ENCODE measurements around the gene DECR2. TPM values are rescaled to one million over a fixed set of nuclear protein-coding genes. Genes with fewer than 3 reads are reported as not detected.
A peak's percentile ranks its signal among the peaks of the same experiment; 100 is the strongest.

DECR2 gene
- total and polyA plus RNA-seq, 2 of the 4 experiments (the other 2 are of a cell fraction), result 3.9 to 26.7 TPM

DNA sequence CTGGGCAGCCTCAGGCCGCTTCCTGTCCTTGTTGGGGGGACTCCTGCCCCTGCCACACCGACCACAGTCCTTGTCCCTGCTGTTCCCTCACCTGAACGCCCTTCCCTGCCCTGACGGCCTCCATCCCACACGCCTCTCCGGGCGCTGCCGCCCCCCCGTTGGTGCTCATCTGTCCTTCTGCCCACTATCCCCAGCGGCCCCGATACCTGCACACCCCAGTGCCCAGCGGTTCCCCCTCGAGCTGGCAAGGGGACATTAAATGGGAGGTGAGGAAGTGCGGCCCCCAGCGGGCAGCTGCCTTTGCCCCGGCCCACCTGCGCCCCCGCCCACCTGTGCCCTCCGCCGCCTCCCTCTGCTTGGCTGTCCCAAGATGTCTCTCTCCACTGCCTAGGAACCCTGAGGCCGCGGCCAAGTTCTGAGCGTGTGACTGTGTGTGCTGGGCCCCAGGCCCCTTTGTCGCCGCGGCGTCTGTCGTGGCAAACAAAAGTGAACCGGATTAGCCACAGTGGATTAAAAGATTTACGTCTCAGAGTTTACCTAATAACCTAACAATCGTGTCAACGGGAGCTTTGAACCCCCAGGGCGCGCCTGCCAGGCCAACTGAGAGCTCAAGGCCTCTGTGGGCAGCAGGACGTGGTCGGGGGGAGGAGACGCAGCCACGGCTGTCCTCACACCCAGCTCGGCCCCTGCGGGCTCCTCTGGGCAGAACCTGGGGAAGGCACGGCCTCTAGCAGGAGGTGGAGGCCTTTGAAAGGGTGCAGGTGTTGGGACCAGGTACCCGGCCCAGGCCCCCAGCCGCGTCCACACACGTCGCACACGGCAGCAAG, 41.6 kb upstream of the DECR2 start:
- no peak overlapping the region for H3K4ac ChIP-seq (ENCODE audit: low read depth, low read length)
- no peak overlapping the region for H2BK120ac ChIP-seq (ENCODE audit: low read depth, low read length)
- H3K23ac ChIP-seq (ENCODE audit: low read depth, low read length), result no peak overlapping the region
- no peak overlapping the region for H3K56ac ChIP-seq (ENCODE audit: extremely low read depth, insufficient read depth, low read length)
- ATAC-seq (ENCODE audit: low read depth) (no peak), DNase-seq (no peak)
- H4K20me1 ChIP-seq (ENCODE audit: insufficient read depth, low read length), result no peaks in the 10 kb centered on the region
- in situ Hi-C loops (cut with MboI; ENCODE audit: low sequenced_read_pairs), result no loop called here
- TF ChIP-seq POLR2A (IDR thresholded peaks at IDR 0.05; ENCODE audit: low read depth, low read length) (no peak), MXI1 (IDR thresholded peaks at IDR 0.05; ENCODE audit: borderline replicate concordance, low read depth, low read length) (no peak), RCOR1 (IDR thresholded peaks at IDR 0.05; ENCODE audit: insufficient replicate concordance, low read length) (no peak), NFE2L2 (IDR thresholded peaks at IDR 0.05; ENCODE audit: low read depth, low read length) (no peak), ELK1 (IDR thresholded peaks at IDR 0.05; ENCODE audit: borderline replicate concordance, low read depth, low read length) (no peak)
- WGBS, 2 experiments (ENCODE audit: extremely low coverage in 2 of 2, insufficient read length in 1 of 2), result 90% methylated on average over 22 of the region's 47 CpGs; no CpG with 5 or more reads in 1 of the 2 experiments
- H3K9me3 ChIP-seq (ENCODE audit: control insufficient read depth, insufficient read depth, low read length), result no peaks in the 10 kb centered on the region
- ChIA-PET POLR2A (ENCODE audit: unreplicated experiment) (no interaction called here), CTCF (no interaction called here)
- no peak overlapping the region for H3K9ac ChIP-seq (ENCODE audit: low read depth, low read length)
- no peaks in the 10 kb centered on the region for H3K27me3 ChIP-seq (ENCODE audit: control insufficient read depth, insufficient read depth, low read length)
- dilution Hi-C loops (cut with HindIII; ENCODE audit: low sequenced_read_pairs, unreplicated experiment), result no loop called here
- H3K4me2 ChIP-seq (ENCODE audit: low read depth, low read length), result no peak overlapping the region
- no peaks in the 10 kb centered on the region for H3K9me1 ChIP-seq (ENCODE audit: insufficient read depth, low read length)
- H3K36me3 ChIP-seq (ENCODE audit: control insufficient read depth, insufficient read depth, low read length), result no peaks in the 10 kb centered on the region
- no peak overlapping the region for H2BK15ac ChIP-seq (ENCODE audit: low read depth, low read length)
- peak overlapping the region; percentile 52 for H2AK9ac ChIP-seq (replicated peaks; ENCODE audit: low read depth, low read length, poor library complexity)
- H3K4me1 ChIP-seq (ENCODE audit: control insufficient read depth, insufficient read depth, low read length), result no peaks in the 10 kb centered on the region
- H4K8ac ChIP-seq (ENCODE audit: low read depth in 2 of 2, low read length in 2 of 2), result no peak overlapping the region
- no peak overlapping the region for H3K27ac ChIP-seq (ENCODE audit: insufficient read depth, low read length)
- H2AK5ac ChIP-seq (ENCODE audit: low read depth, low read length), result no peak overlapping the region
- H3K79me1 ChIP-seq (ENCODE audit: low read depth in 1 of 2, low read length in 2 of 2), result no peaks in the 10 kb centered on the region
- H4K5ac ChIP-seq (ENCODE audit: low read depth, low read length), result no peak overlapping the region
- no peak overlapping the region for H3K4me3 ChIP-seq (ENCODE audit: insufficient read depth, low read depth, low read length)
- no TSS peak for BruUV-seq (replicated peaks)
- H2BK5ac ChIP-seq (ENCODE audit: low read depth, low read length, poor library complexity, severe bottlenecking), result no peak overlapping the region
- H2AFZ ChIP-seq (replicated peaks; ENCODE audit: low read length, poor library complexity), result no peak overlapping the region
- intact Hi-C loops (cut with micrococcal nuclease), result no loop called here
- no peak overlapping the region for H2BK20ac ChIP-seq (ENCODE audit: low read depth, low read length)
- H3K14ac ChIP-seq (replicated peaks; ENCODE audit: low read depth, low read length), result no peak overlapping the region
- H4K91ac ChIP-seq (ENCODE audit: insufficient read depth, low read depth, low read length), result no peak overlapping the region
- H3K18ac ChIP-seq (ENCODE audit: low read depth, low read length), result no peak overlapping the region

All from IMR-90 (cell line).